Measurements from ENCODE around the gene IGSF22. TPM values are rescaled to one million over a fixed set of nuclear protein-coding genes. Genes with fewer than 3 reads are reported as not detected.

IGSF22 gene
- polyA plus RNA-seq, 1 donor (not counting 4 experiments of a cell fraction or from before 2014, with no cell fraction given) = 0.01 TPM

- H3K4me2 ChIP-seq (ENCODE audit: control insufficient read depth, extremely low read depth, insufficient read depth, low read depth, low read length) = no peak overlapping the region
- H3K79me2 ChIP-seq (ENCODE audit: control insufficient read depth, insufficient read depth, low read length) = no peaks in the 10 kb centered on the region
- no peaks in the 10 kb centered on the region for H3K9me1 ChIP-seq (ENCODE audit: control insufficient read depth, extremely low read depth, insufficient read depth, low read length)
- DNase-seq (ENCODE audit: low read depth, low spot score) (no peak), FAIRE-seq (no peak)
- no peak overlapping the region for H2AFZ ChIP-seq (ENCODE audit: control insufficient read depth, low read length)
- no peak for TF ChIP-seq EZH2 (IDR thresholded peaks at IDR 0.05; ENCODE audit: low read length)
- TF ChIP-seq CTCF (optimal IDR thresholded peaks at IDR 0.05 in 1 of 3, IDR thresholded peaks at IDR 0.05 in 1 of 3, conservative IDR thresholded peaks at IDR 0.05 in 1 of 3; ENCODE audit: extremely low read depth in 1 of 3, insufficient read depth in 2 of 3, low read length in 3 of 3) = no peak
- no peaks in the 10 kb centered on the region for H4K20me1 ChIP-seq (ENCODE audit: control insufficient read depth, extremely low read depth, insufficient read depth, low read length)
- peaks cover 4% of the 10 kb centered on the region for H3K27me3 ChIP-seq (ENCODE audit: control insufficient read depth, extremely low read depth, insufficient read depth, low read length)
- no peaks in the 10 kb centered on the region for H3K9me3 ChIP-seq (ENCODE audit: control insufficient read depth, low read depth, low read length)
- dilution Hi-C loops (cut with MboI; ENCODE audit: extremely low pct_ligation_motif_present, low sequenced_read_pairs) = no loop called here
- H3K4me1 ChIP-seq (ENCODE audit: control insufficient read depth, extremely low read depth, insufficient read depth, low read length) = no peaks in the 10 kb centered on the region
- no peak overlapping the region for H3K27ac ChIP-seq (ENCODE audit: control insufficient read depth, insufficient read depth, low read length)
- H3K9ac ChIP-seq (ENCODE audit: control insufficient read depth, extremely low read depth, insufficient read depth, low read length) = no peak overlapping the region
- H3K4me3 ChIP-seq (ENCODE audit: control insufficient read depth in 2 of 3, extremely low read depth in 1 of 3, insufficient read depth in 2 of 3, low read depth in 1 of 3, low read length in 3 of 3) = no peak overlapping the region
- no peaks in the 10 kb centered on the region for H3K36me3 ChIP-seq (ENCODE audit: control insufficient read depth in 2 of 2, extremely low read depth in 1 of 2, insufficient read depth in 2 of 2, low read length in 2 of 2)
These were observed 5.5 kb upstream of the IGSF22 start for GRCh38 chr11:18731441-18731840.

DNA sequence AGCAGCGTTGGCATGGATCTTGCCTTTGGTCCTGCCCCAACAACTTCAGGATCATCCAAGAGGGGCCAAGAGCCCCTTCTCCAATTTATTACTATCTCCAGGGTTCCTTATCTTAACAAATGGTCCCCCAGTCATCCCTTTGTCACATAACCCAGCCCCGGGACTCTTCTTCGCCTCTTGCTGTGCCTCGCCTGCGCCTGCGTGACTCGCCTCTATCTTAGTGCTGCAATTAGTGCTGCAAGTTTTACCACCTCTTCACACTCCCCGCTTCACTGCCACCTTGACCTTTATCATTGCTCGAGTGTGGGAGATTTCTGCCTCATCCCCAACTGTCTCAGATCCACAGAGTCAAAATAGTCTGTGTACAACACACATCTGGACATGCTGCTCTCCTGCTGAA, 4.0 kb upstream of the IGSF22 start:
- Histone ChIP-seq H3K27me3 (ENCODE audit: control insufficient read depth, extremely low read depth, insufficient read depth, low read length) (no peaks in the 10 kb centered on the region), H3K36me3 (ENCODE audit: control insufficient read depth in 2 of 2, extremely low read depth in 1 of 2, insufficient read depth in 2 of 2, low read length in 2 of 2) (no peaks in the 10 kb centered on the region), H4K20me1 (ENCODE audit: control insufficient read depth, extremely low read depth, insufficient read depth, low read length) (no peaks in the 10 kb centered on the region), H3K79me2 (ENCODE audit: control insufficient read depth, insufficient read depth, low read length) (no peaks in the 10 kb centered on the region), H3K9me3 (ENCODE audit: control insufficient read depth, low read depth, low read length) (no peaks in the 10 kb centered on the region), H3K9ac (ENCODE audit: control insufficient read depth, extremely low read depth, insufficient read depth, low read length) (no peak overlapping the region), H3K4me1 (ENCODE audit: control insufficient read depth, extremely low read depth, insufficient read depth, low read length) (no peaks in the 10 kb centered on the region), H2AFZ (ENCODE audit: control insufficient read depth, low read length) (no peak overlapping the region), H3K4me3 (ENCODE audit: control insufficient read depth in 2 of 3, extremely low read depth in 1 of 3, insufficient read depth in 2 of 3, low read depth in 1 of 3, low read length in 3 of 3) (no peak overlapping the region), H3K27ac (ENCODE audit: control insufficient read depth, insufficient read depth, low read length) (no peak overlapping the region), H3K9me1 (ENCODE audit: control insufficient read depth, extremely low read depth, insufficient read depth, low read length) (no peaks in the 10 kb centered on the region), H3K4me2 (ENCODE audit: control insufficient read depth, extremely low read depth, insufficient read depth, low read depth, low read length) (no peak overlapping the region)
- no peak for TF ChIP-seq CTCF (optimal IDR thresholded peaks at IDR 0.05 in 1 of 3, IDR thresholded peaks at IDR 0.05 in 1 of 3, conservative IDR thresholded peaks at IDR 0.05 in 1 of 3; ENCODE audit: extremely low read depth in 1 of 3, insufficient read depth in 2 of 3, low read length in 3 of 3)
- TF ChIP-seq EZH2 (IDR thresholded peaks at IDR 0.05; ENCODE audit: low read length) = no peak
- dilution Hi-C loops (cut with MboI; ENCODE audit: extremely low pct_ligation_motif_present, low sequenced_read_pairs) = no loop called here
- DNase-seq (ENCODE audit: low read depth, low spot score) = no peak
- FAIRE-seq = no peak
